ENCODE results near the gene NALCN. TPM values are rescaled to one million over a fixed set of nuclear protein-coding genes. Genes with fewer than 3 reads are reported as not detected.

The NALCN gene
- total RNA-seq = 0.46 TPM in 1 of 2 replicates, not detected in the other

DNA sequence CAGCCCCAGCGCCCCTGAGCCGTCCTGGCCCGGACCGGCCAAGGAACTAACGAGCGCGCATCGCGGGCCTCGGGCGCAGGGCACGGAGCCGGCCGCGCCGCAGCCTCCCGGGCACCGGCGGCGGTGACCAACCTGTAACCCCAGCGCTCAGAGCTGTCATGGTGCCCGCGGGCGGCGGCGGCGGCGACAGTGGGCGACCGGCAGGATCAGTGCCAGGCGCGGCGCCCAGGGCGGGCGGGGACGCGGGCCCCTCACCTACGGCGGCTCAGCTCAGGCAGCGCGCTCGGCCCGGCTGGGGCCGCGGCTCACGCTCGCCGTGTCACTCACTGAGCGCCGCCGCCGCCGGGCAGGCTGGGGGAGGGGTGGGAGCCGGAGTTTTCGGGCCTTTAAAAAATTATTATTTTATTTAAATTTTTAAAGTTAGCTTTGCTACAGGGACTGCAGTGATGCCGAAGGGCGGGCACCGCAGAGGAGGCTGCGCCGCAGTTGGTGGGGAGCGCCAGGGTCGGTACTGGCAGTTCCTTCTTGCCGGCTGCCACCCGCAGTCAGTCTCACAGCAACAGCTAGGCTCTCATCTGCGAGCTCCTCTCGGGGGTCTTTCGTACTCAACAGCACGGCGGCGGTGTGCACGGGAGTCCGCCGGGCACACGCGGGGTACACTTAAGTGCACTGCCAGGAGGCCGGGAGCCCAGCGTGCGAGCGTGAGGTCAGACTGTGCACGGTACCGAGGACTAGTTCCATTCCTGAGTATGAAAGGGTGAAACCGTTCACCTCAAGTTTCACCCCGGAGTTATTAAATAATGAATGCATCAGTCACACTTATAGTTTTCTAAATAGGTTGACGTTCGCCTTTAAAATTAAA is at the start of gene NALCN:
NALCN (minus strand) TSS at position 328 of the 862 bp plus-strand sequence. CDS start 17,382 bp downstream, outside the sequence.

DNA sequence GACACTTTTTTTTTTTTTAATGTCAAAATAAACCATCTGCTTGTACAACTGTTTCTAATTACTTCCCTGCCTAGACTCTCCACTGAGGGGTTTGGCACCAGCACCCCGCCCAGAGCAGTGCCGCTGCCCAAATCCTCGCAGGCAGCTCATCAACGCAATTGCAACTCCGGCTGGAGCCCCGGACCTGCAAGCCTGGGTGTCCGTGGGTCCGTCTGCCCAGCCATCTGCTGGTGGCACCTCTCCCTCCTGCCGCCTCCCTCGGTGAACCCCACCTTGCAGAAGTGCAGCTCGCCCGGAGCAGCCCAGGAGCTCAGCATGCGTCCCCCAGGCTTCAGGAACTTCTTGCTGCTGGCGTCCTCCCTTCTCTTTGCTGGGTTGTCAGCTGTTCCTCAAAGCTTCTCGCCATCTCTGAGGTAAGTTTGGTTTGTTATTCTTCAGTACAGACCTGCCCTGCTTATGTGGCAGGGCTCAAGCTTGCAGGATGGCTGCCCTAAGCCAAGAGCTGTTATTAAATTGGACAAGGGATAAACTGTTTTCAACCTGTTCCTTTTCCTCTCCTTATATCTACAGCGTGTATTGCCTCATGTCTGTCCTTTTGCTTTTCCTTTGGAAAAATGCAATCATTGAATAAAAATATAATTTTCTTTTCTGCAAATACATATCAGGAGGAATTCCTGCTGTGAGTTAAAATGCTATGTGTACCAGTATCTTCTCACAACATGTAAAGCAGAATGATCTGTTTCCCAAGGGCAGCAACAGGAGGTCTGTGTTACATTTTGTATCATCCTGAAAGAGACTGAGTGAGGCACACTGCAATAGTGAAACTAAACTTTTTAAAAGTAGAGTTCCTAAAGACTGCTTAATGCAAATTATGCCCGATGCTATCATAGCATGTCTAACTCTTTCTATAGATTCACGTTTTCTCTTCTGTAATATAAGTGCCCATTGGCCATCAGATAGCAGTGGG is 36.5 kb upstream of the NALCN start, which contains the start of gene ITGBL1:
ITGBL1 (plus strand) TSS at position 157 of the 967 bp plus-strand sequence; CDS start at position 316, 159 bp downstream.

Other genes starting within 250 kb of the NALCN start
- 1.0 and 2.8 TPM in 2 replicates for gene ITGBL1, start 36.2 kb upstream of the NALCN start, total RNA-seq

Data from hair follicular keratinocyte (primary cell).